GM23338 (cell line): ENCODE measurements around the gene EEF1A1.

Source experiments
- CTCF ChIP-seq, 2 experiments: fragments of 200-600 bp in 1 of 2; sonication (generic) in 1 of 2; conservative IDR thresholded peaks; 2 replicates each; pipeline versions ENCODE4 v1.5.1 to v1.6.1; 2016 to 2017; ENCODE audit warnings: antibody characterized with exemption in 2 of 2, low read depth in 2 of 2, mild to moderate bottlenecking in 2 of 2, moderate library complexity in 1 of 2
- POLR2AphosphoS5 ChIP-seq: IDR thresholded peaks from 2 replicates; pipeline ENCODE4 v1.6.1; 2016; ENCODE audit warnings: antibody characterized with exemption, low read depth
- TF ChIP-seq, protein P1 (sequence below): IDR thresholded peaks from one replicate; pipeline ENCODE4 v1.6.1; 2018; ENCODE audit warnings: antibody characterized with exemption; ENCODE audit not compliant: unreplicated experiment

DNA sequence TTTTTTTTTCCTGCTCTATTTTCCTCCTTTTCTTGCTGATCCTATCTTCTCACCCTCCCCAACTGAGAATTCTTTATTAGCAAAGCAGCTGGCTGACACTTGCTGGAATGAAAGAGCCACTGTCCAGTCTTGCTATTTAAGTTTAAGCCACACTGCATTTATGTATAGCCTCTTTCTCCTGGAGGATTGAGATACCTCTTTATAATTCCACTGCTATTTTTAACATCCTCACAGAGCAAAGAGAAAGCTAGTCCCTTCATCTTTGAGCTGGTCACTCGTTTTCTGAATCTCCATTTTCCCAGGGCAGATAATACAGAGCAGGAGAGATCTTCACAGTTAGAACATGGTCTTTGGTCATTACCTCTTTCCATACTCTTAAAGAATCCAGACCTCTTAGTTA lies 36.0 kb upstream of the EEF1A1 start:
- TF ChIP-seq POLR2AphosphoS5, result no peak
- TF ChIP-seq, protein P1, sequence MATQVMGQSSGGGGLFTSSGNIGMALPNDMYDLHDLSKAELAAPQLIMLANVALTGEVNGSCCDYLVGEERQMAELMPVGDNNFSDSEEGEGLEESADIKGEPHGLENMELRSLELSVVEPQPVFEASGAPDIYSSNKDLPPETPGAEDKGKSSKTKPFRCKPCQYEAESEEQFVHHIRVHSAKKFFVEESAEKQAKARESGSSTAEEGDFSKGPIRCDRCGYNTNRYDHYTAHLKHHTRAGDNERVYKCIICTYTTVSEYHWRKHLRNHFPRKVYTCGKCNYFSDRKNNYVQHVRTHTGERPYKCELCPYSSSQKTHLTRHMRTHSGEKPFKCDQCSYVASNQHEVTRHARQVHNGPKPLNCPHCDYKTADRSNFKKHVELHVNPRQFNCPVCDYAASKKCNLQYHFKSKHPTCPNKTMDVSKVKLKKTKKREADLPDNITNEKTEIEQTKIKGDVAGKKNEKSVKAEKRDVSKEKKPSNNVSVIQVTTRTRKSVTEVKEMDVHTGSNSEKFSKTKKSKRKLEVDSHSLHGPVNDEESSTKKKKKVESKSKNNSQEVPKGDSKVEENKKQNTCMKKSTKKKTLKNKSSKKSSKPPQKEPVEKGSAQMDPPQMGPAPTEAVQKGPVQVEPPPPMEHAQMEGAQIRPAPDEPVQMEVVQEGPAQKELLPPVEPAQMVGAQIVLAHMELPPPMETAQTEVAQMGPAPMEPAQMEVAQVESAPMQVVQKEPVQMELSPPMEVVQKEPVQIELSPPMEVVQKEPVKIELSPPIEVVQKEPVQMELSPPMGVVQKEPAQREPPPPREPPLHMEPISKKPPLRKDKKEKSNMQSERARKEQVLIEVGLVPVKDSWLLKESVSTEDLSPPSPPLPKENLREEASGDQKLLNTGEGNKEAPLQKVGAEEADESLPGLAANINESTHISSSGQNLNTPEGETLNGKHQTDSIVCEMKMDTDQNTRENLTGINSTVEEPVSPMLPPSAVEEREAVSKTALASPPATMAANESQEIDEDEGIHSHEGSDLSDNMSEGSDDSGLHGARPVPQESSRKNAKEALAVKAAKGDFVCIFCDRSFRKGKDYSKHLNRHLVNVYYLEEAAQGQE, result no peak
- no peak for TF ChIP-seq CTCF (conservative IDR thresholded peaks at IDR 0.05; ENCODE audit: low read depth in 2 of 2)
